GM21381 (cell line): ENCODE results near the gene ASRGL1.

Experiments
- ATAC-seq: cut with Tn5 transposase; IDR thresholded peaks from one replicate; pipeline ENCODE4 v1.9.1; 2021; ENCODE audit warnings: mild to moderate bottlenecking, moderate library complexity; ENCODE audit not compliant: unreplicated experiment

Gene ASRGL1

GRCh38 chr11:62439785-62440602 lies 102.7 kb downstream of the ASRGL1 start:
- ATAC-seq = no peak
